ENCODE results near the gene ZNF561. TPM values are rescaled to one million over a fixed set of nuclear protein-coding genes. Genes with fewer than 3 reads are reported as not detected.
A peak's percentile ranks its signal among the peaks of the same experiment; 100 is the strongest.

ZNF561 gene
- total and polyA plus RNA-seq, 9 of the 15 experiments (the other 6 are each of a cell fraction or from before 2014, with no cell fraction given) = 13.9 to 34.9 (median 23.6) TPM

GRCh38 chr19:9621156-9622037 is at the start of gene ZNF561 (continued):
- TF ChIP-seq ZBTB11 (CRISPR knock-in tag; IDR thresholded peaks at IDR 0.05) (peak; percentile 95 to 99 (median 95); a peak in 5 of 6 replicates), MTA3 (IDR thresholded peaks at IDR 0.05; ENCODE audit: borderline replicate concordance) (0 out of 2 replicates have a peak, but pooled peaks have one; percentile 61), TAF7 (tag; IDR thresholded peaks at IDR 0.05) (peak; percentile 91), RCOR1 (IDR thresholded peaks at IDR 0.05; ENCODE audit: borderline replicate concordance in 1 of 2, low read depth in 2 of 2, low read length in 2 of 2) (peak in 1 of 2 experiments; percentile 70; a peak in 2 of 4 replicates), TSHZ1 (CRISPR knock-in tag; IDR thresholded peaks at IDR 0.05) (no peak), ZNF449 (CRISPR knock-in tag; IDR thresholded peaks at IDR 0.05) (no peak), RREB1 (CRISPR knock-in tag; IDR thresholded peaks at IDR 0.05) (0 out of 2 replicates have a peak, but pooled peaks have one; percentile 64), ZBTB9 (CRISPR knock-in tag; IDR thresholded peaks at IDR 0.05) (no peak)

Measured in K562 (cell line).